SK-N-SH treated with all-trans-retinoic acid at 6 μM for 48 hours (cell line): ENCODE results near the gene RPLP2.

ENCODE experiments used
- RARB ChIP-seq: fragments of 250-450 bp; sonication (Bioruptor Pico); IDR thresholded peaks from 2 replicates; pipeline ENCODE4 v1.8.0; 2021; ENCODE audit warnings: mild to moderate bottlenecking, moderate library complexity
- ZC3H10 ChIP-seq: fragments of 250-450 bp; sonication (Bioruptor Pico); IDR thresholded peaks from 2 replicates; pipeline ENCODE4 v1.5.1; 2021; ENCODE audit warnings: mild to moderate bottlenecking, moderate library complexity

DNA sequence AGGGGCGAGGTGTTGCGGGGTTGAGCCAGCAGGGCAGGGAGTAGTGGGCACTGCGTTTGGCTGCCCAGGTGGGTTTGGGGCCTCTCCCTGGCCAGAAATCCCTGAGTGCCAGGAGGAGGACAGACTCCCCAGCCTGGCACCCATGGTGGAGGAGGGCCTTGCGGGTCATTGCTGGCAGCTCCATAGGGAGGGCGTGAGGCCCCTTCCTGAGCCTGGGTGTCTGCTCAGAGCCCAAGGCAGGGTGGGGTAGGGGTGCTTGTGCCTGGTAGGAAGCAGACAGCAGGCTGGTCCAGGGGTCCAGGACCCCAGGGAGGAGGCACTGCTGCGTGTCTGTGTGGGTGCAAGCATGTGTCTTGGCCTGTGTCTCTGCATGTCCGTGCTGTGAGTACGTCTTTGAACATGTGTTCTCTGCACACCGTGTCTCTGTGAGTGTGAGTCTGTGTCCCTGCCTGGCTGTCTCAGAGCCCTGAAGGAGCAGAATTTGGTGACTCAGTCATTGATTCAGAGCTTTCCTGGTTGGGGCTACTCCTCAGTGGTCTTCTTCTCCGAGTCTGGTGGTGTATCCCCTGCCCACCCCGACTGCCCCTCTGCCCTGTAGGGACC is 36.8 kb downstream of the RPLP2 start:
- TF ChIP-seq RARB (CRISPR knock-in tag) (no peak), ZC3H10 (CRISPR knock-in tag) (no peak)
